OCI-M2 (cell line): ENCODE measurements around the gene TMEM63C.

Experiments used
- DNase-seq: peaks from one replicate; lab custom pipeline; 2025; ENCODE audit not compliant: unreplicated experiment; lab: John Stamatoyannopoulos, UW

TMEM63C gene

GRCh38 chr14:77253333-77254190, 72.0 kb downstream of the TMEM63C start:
- DNase-seq: no peak

DNA sequence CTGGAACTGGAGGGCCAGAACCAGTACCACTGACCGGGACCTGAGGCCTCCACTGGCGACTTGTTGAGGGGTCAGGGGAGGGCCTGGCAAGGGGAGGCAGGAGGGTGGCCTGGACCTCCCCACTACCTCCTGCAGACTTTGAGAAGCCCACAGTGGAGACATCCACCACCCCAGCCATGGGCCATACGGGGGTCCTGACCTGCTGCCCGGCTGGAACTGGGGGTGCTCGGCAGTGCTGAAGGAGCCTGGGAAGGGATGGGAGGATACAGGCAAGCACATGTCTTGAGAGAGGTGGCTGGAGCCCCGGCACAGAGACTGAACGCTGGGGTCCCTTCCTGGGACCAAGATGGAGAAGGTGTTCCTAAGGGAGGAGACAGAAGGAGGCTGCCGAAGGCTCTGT, 75.1 kb downstream of the TMEM63C start:
- DNase-seq: no peak

DNA sequence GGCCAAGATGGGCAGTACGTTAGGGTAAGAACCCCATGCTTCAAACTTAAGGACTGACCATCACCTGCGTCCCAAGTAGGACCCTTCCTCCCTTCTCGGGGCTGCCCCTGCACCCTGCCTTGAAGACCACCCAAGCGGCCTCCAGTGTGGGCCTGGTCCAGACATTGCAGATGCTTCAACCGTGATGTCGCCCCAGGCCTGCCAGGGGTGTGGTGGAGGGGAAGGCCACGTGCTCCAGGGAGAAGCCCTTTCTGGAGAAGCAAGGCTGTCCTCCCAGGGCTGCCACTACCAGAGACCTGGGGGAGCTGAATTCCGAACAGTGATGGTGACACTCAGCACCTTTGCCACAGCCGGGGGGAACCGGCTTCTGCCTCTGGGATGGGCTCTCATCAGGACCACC, 76.1 kb downstream of the TMEM63C start:
- DNase-seq: no peak

DNA sequence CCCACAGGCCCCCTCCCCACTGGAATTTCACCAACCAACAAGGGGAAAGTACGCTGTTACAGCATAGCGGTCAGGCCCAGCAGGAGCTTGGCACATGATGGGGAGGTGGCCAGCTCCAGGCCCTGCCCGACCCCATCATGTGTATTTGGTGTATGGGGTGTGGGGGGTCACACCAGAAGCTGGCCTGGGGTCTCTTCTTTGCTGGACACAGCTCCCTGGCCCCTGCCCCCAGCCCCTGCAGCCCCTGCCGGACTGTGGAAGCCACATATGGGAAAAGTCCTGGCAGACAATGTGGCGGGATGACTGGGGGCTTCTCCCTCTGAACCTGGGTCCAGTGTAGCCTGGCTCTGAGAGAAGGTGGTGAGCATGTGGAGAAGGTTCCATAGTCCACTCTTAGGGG, 77.0 kb downstream of the TMEM63C start:
- DNase-seq: no peak

- DNase-seq: no peak
These were observed 77.6 kb downstream of the TMEM63C start for GRCh38 chr14:77259025-77259715.

GRCh38 chr14:77260199-77260598, 78.6 kb downstream of the TMEM63C start:
- DNase-seq: no peak

DNA sequence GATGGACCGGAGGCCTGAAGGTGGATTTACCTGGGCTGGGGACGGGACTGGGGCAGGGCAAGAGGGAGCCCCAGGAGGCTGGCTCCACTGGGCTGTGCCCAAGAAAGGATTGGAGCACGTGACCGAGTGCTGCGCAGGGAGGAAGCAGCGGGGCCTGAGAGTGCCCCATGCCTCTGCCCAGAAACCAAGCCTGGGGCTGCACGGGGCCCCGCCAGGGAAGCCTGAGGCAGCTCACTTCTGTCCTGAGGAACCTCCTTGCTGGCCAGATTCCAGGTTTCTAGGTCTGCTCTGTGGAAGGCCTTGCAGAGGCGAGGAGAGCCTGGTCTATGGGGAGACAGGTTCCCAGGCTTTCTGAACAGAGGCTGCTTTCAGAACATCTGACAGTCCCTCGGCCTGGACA, 79.0 kb downstream of the TMEM63C start:
- DNase-seq: no peak

GRCh38 chr14:77264466-77265186, 83.0 kb downstream of the TMEM63C start:
- no peak for DNase-seq

- DNase-seq: no peak
These were observed 83.6 kb downstream of the TMEM63C start for GRCh38 chr14:77265187-77265515.

GRCh38 chr14:77265561-77266335, 84.2 kb downstream of the TMEM63C start:
- no peak for DNase-seq

DNA sequence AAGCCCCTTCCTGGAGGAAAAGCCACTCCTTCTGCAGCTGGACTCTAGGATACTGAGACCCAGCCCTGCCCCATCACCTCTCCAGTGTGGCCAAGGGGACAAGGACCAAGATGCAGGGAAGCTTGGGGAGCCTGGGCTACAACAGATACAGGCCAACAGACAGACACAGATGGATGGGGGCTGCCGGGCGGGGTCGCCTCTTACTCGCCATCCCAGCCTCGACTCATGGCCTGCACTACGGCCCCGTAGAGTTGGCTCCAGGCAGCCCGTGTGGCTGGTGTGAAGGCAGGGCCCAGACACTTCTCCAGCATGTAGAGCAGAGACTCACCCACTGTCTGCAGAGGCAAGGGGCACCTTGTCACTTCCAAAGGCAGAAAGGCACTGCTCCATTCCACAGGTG, 84.7 kb downstream of the TMEM63C start:
- no peak for DNase-seq

DNA sequence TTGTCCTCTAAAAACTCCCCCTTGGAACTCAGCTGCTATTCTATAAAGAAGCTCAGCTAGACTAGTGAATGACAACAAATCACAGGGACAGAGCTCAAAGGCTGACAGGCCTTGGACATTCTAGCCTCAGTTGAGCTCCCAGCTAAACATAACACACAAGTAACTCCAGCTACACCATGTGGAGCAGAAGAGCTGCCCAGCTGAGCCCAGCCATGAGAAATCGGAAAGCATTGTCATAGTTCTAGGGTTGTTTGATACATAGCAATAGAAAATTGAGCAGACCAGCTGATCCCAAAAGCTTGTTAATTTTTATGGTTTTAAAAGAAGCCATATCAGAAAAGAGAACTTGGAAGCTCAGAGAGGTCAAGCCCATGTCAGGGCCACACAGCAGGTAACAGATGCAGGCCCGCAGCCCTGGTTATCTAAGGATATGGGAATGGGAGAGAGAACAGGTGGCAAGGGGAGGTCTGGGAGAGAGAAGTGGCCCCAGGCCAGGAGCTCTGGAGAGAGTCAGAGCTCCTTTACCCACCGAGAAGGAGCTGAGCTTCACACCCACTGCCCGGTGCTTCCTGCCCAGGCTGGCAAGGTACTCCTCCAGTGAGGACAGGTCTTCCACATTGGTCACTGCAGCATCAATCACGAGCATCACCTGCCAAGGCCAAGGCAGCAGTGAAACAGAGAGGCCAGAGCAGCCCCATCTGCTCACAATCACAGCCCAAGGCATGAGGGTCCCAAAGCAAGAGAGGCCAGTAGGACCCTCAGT, 86.5 kb downstream of the TMEM63C start:
- no peak for DNase-seq

DNA sequence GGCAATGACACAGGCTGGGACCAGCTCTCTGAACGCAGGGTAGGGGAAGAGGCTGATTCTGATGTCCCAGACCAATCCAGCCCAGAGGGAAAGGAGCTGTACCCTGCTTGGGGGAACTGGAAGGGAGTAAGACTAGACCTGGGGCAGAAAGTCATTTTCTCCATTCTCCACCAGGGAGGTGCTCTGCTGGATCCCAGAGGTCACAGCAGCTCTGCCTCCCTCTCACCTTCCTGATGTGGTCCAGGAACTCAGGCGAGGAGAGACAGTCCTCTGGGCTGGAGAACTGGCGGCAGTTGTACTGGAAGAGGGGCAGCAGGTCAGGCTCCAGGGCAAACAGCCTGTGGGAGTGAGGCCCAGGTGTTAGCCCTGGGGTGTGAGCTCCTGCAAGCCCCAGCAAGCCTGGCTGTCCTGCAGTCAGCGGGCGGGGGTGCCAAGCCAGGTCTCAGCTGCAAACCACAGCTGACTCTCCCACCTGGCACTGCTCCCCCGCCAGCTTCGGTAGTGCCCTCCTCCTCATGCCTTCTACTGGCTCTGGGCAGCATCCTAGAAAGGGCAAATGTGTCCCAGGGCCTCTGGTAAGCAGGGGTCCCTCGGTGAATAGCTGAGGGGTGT, 87.5 kb downstream of the TMEM63C start:
- no peak for DNase-seq

- no peak for DNase-seq
These were observed 88.9 kb downstream of the TMEM63C start for GRCh38 chr14:77270361-77271112.

DNA sequence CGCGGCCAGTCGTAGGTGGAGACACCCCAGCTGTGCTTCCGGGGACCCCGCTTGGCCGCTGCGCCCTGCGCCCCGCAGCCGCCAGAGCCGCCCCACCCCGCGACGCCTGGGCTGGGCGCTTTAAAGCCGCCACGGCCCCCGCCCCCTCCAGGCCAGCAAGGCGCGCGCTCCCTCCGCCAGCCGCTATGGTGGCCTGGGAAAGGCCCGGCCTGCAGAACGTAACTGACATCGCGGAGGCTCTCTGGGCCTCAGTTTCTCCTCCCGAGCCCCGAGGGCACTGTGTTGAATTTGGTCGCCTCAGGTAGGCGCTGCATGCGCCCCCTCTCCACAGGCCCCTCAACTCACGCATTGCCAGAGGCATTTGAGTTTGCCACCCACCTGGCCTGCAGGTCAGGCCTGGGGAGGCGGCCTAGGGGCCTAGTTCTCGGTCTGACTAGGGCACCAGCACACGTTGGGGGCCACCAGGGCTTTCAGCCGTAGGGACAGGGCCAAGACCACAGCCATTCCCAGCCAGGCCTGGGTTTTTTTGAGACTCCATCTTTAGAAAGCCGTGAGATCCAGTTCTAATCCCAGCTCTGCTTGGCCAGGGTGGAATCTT, 89.6 kb downstream of the TMEM63C start, which contains the start of gene NGB:
TSS of gene NGB (minus strand) at position 94 of the 598 bp plus-strand sequence. CDS start 269 bp downstream, outside the sequence.
- DNase-seq: no peak

- no peak for DNase-seq
These were observed 90.7 kb downstream of the TMEM63C start for GRCh38 chr14:77272261-77272660.

DNA sequence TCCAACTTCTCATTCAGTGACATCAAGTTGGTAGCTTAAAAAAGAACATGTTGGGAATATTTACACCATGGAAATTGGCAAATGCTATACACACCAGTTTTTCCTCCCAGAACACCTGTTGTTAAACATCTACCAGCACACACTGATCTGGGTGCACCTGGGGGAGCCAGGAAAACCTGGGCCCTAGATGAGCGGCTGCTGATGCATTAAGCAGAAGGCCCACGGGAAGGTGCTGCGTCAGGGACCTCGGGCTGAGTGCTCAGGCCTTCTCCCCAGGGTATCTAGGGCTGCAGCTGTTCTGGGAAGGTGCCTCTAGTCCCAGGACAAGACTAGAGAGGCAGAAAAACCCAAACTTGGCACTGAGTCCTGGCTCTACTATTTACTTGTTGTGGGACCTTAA, 92.2 kb downstream of the TMEM63C start:
- no peak for DNase-seq

DNA sequence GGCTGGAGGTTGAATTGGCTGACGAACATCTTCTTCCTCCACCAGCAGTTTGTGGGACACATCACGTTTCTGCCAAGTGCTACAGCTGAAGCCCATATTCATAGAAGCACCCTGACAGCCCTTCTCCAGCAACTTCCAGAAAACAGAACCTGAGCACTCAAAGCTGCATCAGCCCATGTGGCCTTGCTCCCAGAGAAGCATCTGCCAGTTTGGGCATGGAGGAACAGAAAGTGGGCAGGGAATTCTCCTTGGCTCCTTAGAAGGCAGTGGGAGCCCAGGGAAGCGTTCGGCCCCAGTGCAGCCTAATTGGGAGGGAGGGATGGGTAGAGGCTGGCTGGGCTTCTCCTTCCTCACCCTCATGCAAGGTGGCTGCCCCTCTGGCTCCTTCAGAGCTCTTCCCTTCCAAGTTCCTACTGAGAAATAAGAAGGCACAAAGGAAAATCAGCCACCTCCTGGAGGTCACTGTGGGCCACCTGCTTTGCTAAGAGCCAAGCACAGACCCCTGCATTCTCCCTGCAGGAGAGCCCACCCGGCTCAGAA, 93.5 kb downstream of the TMEM63C start:
- no peak for DNase-seq
